Measurements from ENCODE around the gene MPO.

Gene MPO

DNA sequence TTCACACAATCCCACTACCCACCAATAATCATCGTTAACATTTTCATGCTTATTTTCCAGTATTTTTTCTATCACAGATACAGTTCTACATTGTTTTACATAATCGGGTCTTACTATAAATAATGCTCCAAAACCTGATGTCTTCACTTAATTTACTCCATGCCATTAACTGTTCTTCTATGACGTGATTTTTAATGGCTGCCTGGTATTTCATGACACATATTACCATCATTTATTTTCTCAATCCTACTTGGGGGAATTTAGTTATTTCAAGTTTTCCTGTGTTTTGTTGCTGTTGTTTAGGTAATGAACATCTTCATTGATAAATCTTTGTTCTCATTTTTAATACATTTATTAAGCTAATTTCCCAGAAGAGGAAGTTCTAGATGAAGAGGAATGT lies 27.7 kb downstream of the MPO start:
- no peak for DNase-seq (ENCODE audit: low read depth)
- TF ChIP-seq, protein P1, sequence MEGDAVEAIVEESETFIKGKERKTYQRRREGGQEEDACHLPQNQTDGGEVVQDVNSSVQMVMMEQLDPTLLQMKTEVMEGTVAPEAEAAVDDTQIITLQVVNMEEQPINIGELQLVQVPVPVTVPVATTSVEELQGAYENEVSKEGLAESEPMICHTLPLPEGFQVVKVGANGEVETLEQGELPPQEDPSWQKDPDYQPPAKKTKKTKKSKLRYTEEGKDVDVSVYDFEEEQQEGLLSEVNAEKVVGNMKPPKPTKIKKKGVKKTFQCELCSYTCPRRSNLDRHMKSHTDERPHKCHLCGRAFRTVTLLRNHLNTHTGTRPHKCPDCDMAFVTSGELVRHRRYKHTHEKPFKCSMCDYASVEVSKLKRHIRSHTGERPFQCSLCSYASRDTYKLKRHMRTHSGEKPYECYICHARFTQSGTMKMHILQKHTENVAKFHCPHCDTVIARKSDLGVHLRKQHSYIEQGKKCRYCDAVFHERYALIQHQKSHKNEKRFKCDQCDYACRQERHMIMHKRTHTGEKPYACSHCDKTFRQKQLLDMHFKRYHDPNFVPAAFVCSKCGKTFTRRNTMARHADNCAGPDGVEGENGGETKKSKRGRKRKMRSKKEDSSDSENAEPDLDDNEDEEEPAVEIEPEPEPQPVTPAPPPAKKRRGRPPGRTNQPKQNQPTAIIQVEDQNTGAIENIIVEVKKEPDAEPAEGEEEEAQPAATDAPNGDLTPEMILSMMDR (IDR thresholded peaks at IDR 0.05; ENCODE audit: low read depth, low read length, missing control alignments): no peak
- no peak overlapping the region for H3K4me3 ChIP-seq (ENCODE audit: low read depth, low read length)

DNA sequence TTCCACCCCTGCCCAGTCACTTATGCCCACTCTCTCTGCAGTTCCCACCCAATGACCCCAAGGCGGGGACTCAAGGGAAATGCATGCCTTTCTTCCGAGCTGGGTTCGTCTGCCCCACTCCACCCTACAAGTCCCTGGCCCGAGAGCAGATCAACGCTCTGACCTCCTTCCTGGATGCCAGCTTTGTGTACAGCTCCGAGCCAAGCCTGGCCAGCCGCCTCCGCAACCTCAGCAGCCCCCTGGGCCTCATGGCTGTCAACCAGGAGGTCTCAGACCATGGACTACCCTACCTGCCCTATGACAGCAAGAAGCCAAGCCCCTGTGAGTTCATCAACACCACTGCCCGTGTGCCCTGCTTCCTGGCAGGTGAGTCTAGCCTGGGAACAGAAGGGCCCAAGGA lies 28.6 kb downstream of the MPO start:
- TF ChIP-seq, protein P1 (IDR thresholded peaks at IDR 0.05; ENCODE audit: low read depth, low read length, missing control alignments): no peak
- DNase-seq (ENCODE audit: low read depth): no peak
- H3K4me3 ChIP-seq (ENCODE audit: low read depth, low read length): no peak overlapping the region

DNA sequence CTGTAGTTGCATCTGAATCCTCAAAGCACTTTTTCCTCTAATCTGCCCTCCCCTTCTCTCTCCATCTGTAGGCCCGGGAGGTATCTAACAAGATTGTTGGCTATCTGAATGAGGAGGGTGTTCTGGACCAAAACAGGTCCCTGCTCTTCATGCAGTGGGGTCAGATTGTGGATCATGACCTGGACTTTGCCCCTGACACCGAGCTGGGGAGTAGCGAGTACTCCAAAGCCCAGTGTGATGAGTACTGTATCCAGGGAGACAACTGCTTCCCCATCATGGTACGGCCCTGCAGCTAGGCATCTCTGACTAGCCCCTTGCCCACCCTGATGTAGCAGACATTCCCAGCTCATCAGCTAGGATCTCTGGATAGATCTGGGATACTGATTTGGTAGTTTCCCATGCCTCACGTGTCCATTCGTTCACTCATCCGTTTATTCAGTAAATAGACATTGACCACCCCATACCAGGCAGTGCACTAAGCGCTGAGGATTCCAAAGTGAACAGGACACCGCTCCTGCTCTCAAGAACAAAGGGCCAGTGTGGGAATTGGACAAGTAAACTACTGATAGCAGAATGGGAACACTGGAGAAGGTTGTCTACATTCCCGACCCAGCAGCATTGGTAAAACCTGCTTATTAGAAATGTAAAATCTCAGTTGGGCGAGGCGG lies 30.3 kb downstream of the MPO start:
- TF ChIP-seq, protein P1 (IDR thresholded peaks at IDR 0.05; ENCODE audit: low read depth, low read length, missing control alignments): no peak
- H3K4me3 ChIP-seq (ENCODE audit: low read depth, low read length): no peak overlapping the region
- no peak for DNase-seq (ENCODE audit: low read depth)

DNA sequence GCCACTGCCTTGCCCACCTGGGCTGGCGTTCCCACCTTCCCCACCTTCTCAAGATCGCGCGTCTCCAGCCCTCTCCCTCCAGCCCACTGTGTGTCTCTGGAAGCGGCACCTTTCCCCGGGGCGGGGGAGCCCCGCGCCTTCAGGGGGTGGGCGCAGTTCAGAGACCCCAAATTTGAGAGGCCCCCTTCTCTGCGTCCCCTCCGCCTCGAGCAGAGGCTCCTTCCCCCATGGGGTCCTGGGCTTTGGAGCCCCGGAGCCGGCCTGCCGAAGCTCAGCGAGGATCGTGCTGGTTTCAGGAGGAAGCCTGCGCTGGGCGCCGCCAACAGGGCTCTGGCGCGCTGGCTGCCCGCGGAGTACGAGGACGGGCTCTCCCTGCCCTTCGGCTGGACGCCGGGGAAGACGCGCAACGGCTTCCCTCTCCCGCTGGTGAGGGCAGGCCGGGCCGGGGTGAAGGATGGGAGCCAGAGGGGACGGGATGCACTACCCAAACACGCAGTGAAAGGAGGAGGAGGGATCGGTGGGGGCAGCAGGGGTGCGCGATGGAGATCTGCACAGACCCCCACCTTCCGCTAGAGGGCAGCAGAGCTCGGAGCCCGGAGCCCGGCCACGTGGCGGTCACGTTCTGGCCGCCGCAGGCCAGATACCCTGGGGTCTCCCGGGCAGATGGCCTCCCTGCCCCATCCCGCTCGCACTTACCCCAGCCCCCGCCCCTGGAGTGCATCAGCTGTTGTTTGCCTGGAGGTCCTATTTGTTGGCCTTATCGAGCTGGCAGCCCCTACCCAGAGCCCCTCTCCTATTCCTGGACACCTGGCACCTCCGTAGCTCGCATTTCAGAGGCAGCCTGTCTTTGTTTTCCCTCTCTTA lies 31.2 kb downstream of the MPO start:
- H3K4me3 ChIP-seq (ENCODE audit: low read depth, low read length): peak overlapping the region; percentile 54
- no peak for DNase-seq (ENCODE audit: low read depth)
- TF ChIP-seq, protein P1 (IDR thresholded peaks at IDR 0.05; ENCODE audit: low read depth, low read length, missing control alignments): peak; percentile 95

DNA sequence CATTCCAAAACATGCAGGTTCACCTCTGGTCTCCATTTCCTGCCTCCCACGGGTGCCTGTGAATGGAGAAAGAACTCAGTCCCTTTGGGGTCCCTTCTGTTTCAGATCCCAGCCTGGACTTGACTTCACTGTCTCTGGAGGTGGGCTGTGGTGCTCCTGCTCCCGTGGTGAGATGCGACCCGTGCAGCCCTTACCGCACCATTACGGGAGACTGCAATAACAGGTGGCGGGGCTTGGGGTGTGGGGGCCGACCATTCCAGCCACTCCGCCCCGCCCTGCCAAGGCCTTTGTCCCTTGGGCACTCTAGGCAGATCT lies 31.8 kb downstream of the MPO start:
- TF ChIP-seq, protein P1 (IDR thresholded peaks at IDR 0.05; ENCODE audit: low read depth, low read length, missing control alignments): no peak
- no peak overlapping the region; the same call in 1 of the 2 replicates for H3K4me3 ChIP-seq (ENCODE audit: low read depth, low read length)
- DNase-seq (ENCODE audit: low read depth): no peak

DNA sequence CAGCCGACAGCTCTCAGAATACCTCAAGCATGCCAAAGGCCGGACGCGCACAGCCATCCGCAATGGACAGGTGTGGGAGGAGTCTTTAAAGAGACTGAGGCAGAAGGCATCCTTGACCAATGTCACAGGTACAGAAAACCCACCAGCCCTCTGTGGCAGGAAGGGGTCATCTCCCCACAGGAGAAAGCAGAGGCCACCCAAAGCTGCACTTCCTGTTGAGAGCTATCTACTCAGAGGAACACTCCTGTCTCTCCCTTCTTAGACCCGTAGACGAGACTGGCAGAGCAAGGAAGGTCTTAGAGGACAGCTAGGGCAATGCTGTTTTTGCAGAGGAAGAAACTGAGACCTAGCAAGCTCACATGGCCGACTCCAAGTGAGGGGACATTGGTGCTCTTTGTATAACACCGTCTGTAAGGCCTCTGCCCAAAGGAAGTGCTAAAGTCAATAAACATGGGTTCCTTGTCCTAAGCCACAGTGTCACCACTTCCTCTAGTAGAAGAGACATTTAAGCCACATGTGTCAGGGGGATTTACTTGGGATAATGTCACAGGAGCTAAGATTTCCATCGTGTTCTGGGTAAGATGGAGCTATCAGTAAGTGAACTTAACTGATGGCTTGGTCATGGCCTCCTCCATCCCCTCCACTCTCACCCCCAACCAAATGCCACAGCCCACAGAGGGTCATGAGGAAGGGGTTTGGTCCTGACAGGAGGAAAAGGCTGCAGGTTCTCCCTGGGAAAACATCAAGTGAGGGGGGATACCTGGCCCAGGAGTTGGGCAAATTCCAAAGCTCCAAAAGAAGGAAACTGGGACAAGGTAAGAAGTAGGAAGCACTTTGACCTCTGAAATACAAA lies 33.0 kb downstream of the MPO start:
- DNase-seq (ENCODE audit: low read depth): no peak
- TF ChIP-seq, protein P1 (IDR thresholded peaks at IDR 0.05; ENCODE audit: low read depth, low read length, missing control alignments): no peak

More for the DNA sequence above, 33.0 kb downstream of the MPO start:
- no peak overlapping the region for H3K4me3 ChIP-seq (ENCODE audit: low read depth, low read length)
